Liver (tissue), 9 donors: ENCODE measurements around the gene C3orf22. TPM values are rescaled to one million over a fixed set of nuclear protein-coding genes. Genes with fewer than 3 reads are reported as not detected.
"Not testable (repeated sequence)": the region's sequence is repeated elsewhere in the genome, so short reads cannot be mapped to it uniquely, and the experiment has no call there.

Experiments
- DNase-seq: peaks from one replicate; pipeline ENCODE4 v3.0.0-alpha.2; 2017; ENCODE audit warnings: low spot score
- H3K27ac ChIP-seq, 2 donors: one replicate each; pipeline ENCODE4 v1.7.0; 2013; ENCODE audit warnings: inconsistent platforms in 2 of 2, low read length in 2 of 2, control low read depth in 1 of 2, low read depth in 1 of 2, mild to moderate bottlenecking in 1 of 2
- H3K27me3 ChIP-seq, 4 donors: one replicate each; pipeline versions ENCODE4 v1.6.1 to v1.7.0; 2013; ENCODE audit warnings: low read length in 3 of 4, inconsistent platforms in 1 of 4, mild to moderate bottlenecking in 1 of 4, moderate library complexity in 1 of 4; ENCODE audit not compliant: control insufficient read depth in 4 of 4, insufficient read depth in 4 of 4
- H3K36me3 ChIP-seq, 4 donors: one replicate each; pipeline versions ENCODE4 v1.6.1 to v1.7.0; 2013; ENCODE audit warnings: low read length in 3 of 4, mild to moderate bottlenecking in 3 of 4, low read depth in 1 of 4, moderate library complexity in 1 of 4; ENCODE audit not compliant: control insufficient read depth in 4 of 4, insufficient read depth in 3 of 4
- H3K4me1 ChIP-seq, 4 donors: one replicate each; pipeline versions ENCODE4 v1.6.1 to v1.7.0; 2013; ENCODE audit warnings: low read length in 3 of 4, mild to moderate bottlenecking in 3 of 4, moderate library complexity in 1 of 4; ENCODE audit not compliant: control insufficient read depth in 4 of 4, insufficient read depth in 4 of 4
- H3K4me3 ChIP-seq, 3 donors: one replicate each; pipeline versions ENCODE4 v1.6.1 to v1.7.0; 2013; ENCODE audit warnings: low read length in 3 of 3, control low read depth in 1 of 3, low read depth in 1 of 3, mild to moderate bottlenecking in 1 of 3
- H3K9ac ChIP-seq, 2 donors: one replicate each; pipeline ENCODE4 v1.7.0; 2013; ENCODE audit warnings: low read length in 2 of 2, mild to moderate bottlenecking in 2 of 2, moderate library complexity in 2 of 2, control low read depth in 1 of 2, low read depth in 1 of 2
- H3K9me3 ChIP-seq, 4 donors: one replicate each; pipeline versions ENCODE4 v1.6.1 to v1.7.0; 2013; ENCODE audit warnings: low read length in 3 of 4; ENCODE audit not compliant: control insufficient read depth in 4 of 4
- ATF3 ChIP-seq: IDR thresholded peaks from 2 replicates; pipeline ENCODE4 v1.6.1; 2016; ENCODE audit warnings: antibody characterized with exemption
- CTCF ChIP-seq: fragments of 150-350 bp; IDR thresholded peaks from 2 replicates; pipeline ENCODE4 v1.5.1; 2017; ENCODE audit warnings: improper control_type of control experiment, low read depth, low read length; ENCODE audit not compliant: missing input control
- EGR1 ChIP-seq, 2 donors: IDR thresholded peaks; 2 replicates each; pipeline ENCODE4 v1.6.1; 2016 to 2018; ENCODE audit warnings: antibody characterized with exemption in 2 of 2, low read depth in 2 of 2
- FOXA1 ChIP-seq: IDR thresholded peaks from 2 replicates; pipeline ENCODE4 v1.6.1; 2016; ENCODE audit warnings: antibody characterized with exemption
- FOXA2 ChIP-seq: IDR thresholded peaks from 2 replicates; pipeline ENCODE4 v1.6.1; 2016; ENCODE audit warnings: antibody characterized with exemption
- GABPA ChIP-seq, 2 donors: IDR thresholded peaks in 1 of 2; conservative IDR thresholded peaks in 1 of 2; 2 replicates each; pipeline ENCODE4 v1.6.1; 2016; ENCODE audit warnings: antibody characterized with exemption in 2 of 2, mild to moderate bottlenecking in 1 of 2, moderate library complexity in 1 of 2
- HNF4A ChIP-seq, 2 donors: conservative IDR thresholded peaks; 2 replicates each; pipeline ENCODE4 v1.6.1; 2016; ENCODE audit warnings: antibody characterized with exemption in 2 of 2, mild to moderate bottlenecking in 2 of 2
- HNF4G ChIP-seq: IDR thresholded peaks from 2 replicates; pipeline ENCODE4 v1.6.1; 2016; ENCODE audit warnings: antibody characterized with exemption
- JUND ChIP-seq, 2 donors: IDR thresholded peaks; 2 replicates each; pipeline ENCODE4 v1.6.1; 2016; ENCODE audit warnings: antibody characterized with exemption in 2 of 2
- NR2F2 ChIP-seq: IDR thresholded peaks from 2 replicates; pipeline ENCODE4 v1.6.1; 2016; ENCODE audit warnings: antibody characterized with exemption
- RAD21 ChIP-seq, 2 donors: IDR thresholded peaks; 2 replicates each; pipeline ENCODE4 v1.6.1; 2016; ENCODE audit warnings: antibody characterized with exemption in 2 of 2, mild to moderate bottlenecking in 2 of 2
- REST ChIP-seq: IDR thresholded peaks from 2 replicates; pipeline ENCODE4 v1.6.1; 2016; ENCODE audit warnings: antibody characterized with exemption, mild to moderate bottlenecking
- RXRA ChIP-seq, 2 donors: IDR thresholded peaks; 2 replicates each; pipeline ENCODE4 v1.6.1; 2017 to 2018; ENCODE audit warnings: antibody characterized with exemption in 2 of 2, mild to moderate bottlenecking in 1 of 2
- SP1 ChIP-seq: IDR thresholded peaks from 2 replicates; pipeline ENCODE4 v1.6.1; 2018; ENCODE audit warnings: antibody characterized with exemption, mild to moderate bottlenecking
- TAF1 ChIP-seq: conservative IDR thresholded peaks from 2 replicates; pipeline ENCODE4 v1.6.1; 2016; ENCODE audit warnings: antibody characterized with exemption, mild to moderate bottlenecking
- YY1 ChIP-seq: IDR thresholded peaks from 2 replicates; pipeline ENCODE4 v1.6.1; 2016; ENCODE audit warnings: antibody characterized with exemption, mild to moderate bottlenecking
- ZBTB33 ChIP-seq: IDR thresholded peaks from 2 replicates; pipeline ENCODE4 v1.6.1; 2016; ENCODE audit warnings: antibody characterized with exemption
- WGBS: extraction: QIAGEN DNeasy Blood & Tissue Kit; methylation state at CpG from one replicate; pipeline ENCODE4 v1.1.7; 2013; 5-methylcytosine and 5-hydroxymethylcytosine counted together
- polyA plus RNA-seq, 2 donors: library from polyadenylated mRNA; stranded (reverse) in 1 of 2; unstranded in 1 of 2; fragments of 200-250 nt in 1 of 2; fragments of >200 nt in 1 of 2; fragmentation: Nextera tagmentation in 1 of 2; extraction: Ambion mirVana in 1 of 2; gene quantifications; one replicate each; pipeline versions ENCODE4 v1.2.1 to v1.2.3, GENCODE V29; 2013 to 2015
- total RNA-seq, 2 donors: library from RNA; depleted of rRNA; stranded (reverse); fragments of >200 nt; gene quantifications; one replicate each; pipeline ENCODE4 v1.2.3, GENCODE V29; 2014
- TF ChIP-seq, protein P1 (sequence below): IDR thresholded peaks from 2 replicates; pipeline ENCODE4 v1.6.1; 2016; ENCODE audit warnings: antibody characterized with exemption
- donor health status: healthy.
- donor health status: healthy.
- donor health status: healthy.
- donor health status: healthy.
- donor health status: healthy.

C3orf22 gene
- total and polyA plus RNA-seq, 4 donors: not detected

- TF ChIP-seq JUND (IDR thresholded peaks at IDR 0.05) (no peak), REST (no peak), ATF3 (no peak), HNF4A (conservative IDR thresholded peaks at IDR 0.05) (no peak), FOXA1 (no peak), YY1 (no peak), RAD21 (IDR thresholded peaks at IDR 0.05) (no peak), CTCF (no peak), EGR1 (IDR thresholded peaks at IDR 0.05; ENCODE audit: low read depth in 2 of 2) (no peak), TAF1 (no peak), NR2F2 (no peak), FOXA2 (no peak), RXRA (IDR thresholded peaks at IDR 0.05) (no peak), HNF4G (no peak), GABPA (IDR thresholded peaks at IDR 0.05 in 1 of 2, conservative IDR thresholded peaks at IDR 0.05 in 1 of 2) (no peak), ZBTB33 (no peak), SP1 (no peak)
- TF ChIP-seq, protein P1, sequence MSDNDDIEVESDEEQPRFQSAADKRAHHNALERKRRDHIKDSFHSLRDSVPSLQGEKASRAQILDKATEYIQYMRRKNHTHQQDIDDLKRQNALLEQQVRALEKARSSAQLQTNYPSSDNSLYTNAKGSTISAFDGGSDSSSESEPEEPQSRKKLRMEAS: no peak
- H3K4me3 ChIP-seq: no peak overlapping the region
- no peak overlapping the region for H3K9ac ChIP-seq
- H3K9me3 ChIP-seq: peaks cover 0 to 3% (median 0%) of the 10 kb centered on the region in 4 donors
- no peak overlapping the region for H3K27ac ChIP-seq
- no peaks in the 10 kb centered on the region for H3K27me3 ChIP-seq
- WGBS: 2% methylated on average over 1 of the region's 1 CpG
- no peaks in the 10 kb centered on the region for H3K36me3 ChIP-seq
- H3K4me1 ChIP-seq: no peaks in the 10 kb centered on the region
- DNase-seq: no peak
Observed at GRCh38 chr3:126599101-126599500, 40.4 kb upstream of the C3orf22 start.

DNA sequence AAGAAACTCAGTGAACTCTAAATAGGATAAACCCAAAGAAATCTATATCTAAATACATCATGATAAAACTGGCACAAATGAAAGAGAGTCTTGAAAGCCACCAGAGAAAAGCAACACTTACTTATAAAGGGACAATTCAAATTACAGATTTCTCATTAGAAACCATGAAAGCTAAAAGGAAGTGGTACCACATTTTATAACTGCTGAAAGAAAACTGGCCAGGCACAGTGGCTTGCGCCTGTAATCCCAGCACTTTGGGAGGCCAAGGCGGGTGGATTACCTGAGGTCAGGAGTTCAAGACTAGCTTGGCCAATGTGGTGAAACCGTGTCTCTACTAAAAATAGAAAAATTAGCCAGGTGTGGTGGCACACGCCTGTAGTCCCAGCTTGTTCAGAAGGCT, 36.7 kb upstream of the C3orf22 start:
- WGBS: 94% methylated on average over 4 of the region's 4 CpGs
- H3K27me3 ChIP-seq, H3K4me1 ChIP-seq, H3K36me3 ChIP-seq, H3K9ac ChIP-seq, DNase-seq, H3K27ac ChIP-seq, H3K4me3 ChIP-seq, H3K9me3 ChIP-seq: not testable (repeated sequence)

DNA sequence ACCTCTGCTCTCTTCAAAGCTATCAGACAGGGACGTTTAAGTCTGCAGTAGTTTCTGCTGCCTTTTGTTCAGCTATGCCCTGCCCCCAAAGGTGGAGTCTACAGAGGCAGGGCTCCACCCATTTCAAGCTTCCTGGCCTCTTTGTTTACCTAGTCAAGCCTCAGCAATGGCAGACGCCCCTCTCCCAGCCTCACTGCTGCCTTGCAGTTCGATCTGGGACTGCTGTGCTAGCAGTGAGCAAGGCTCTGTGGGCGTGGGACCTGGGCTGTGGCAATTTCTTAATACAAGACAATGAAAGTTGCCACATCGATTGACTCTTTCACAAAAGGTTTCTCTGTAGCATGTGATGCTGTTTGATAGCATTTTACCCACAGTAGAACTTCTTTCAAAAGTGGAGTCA, 32.8 kb upstream of the C3orf22 start:
- not testable (repeated sequence) for H3K9me3 ChIP-seq, H3K4me3 ChIP-seq, H3K9ac ChIP-seq, DNase-seq, H3K36me3 ChIP-seq, H3K27ac ChIP-seq, H3K4me1 ChIP-seq, H3K27me3 ChIP-seq
- WGBS: 64% methylated on average over 5 of the region's 5 CpGs
